CD4-positive, CD25-positive, alpha-beta regulatory T cell (primary cell): Measurements from ENCODE around the gene CCSER2. TPM values are rescaled to one million over a fixed set of nuclear protein-coding genes. Genes with fewer than 3 reads are reported as not detected.
A peak's percentile ranks its signal among the peaks of the same experiment; 100 is the strongest.

ENCODE experiments used
- ATAC-seq, 2 donors: fragments of 150-1000 bp; cut with Tn5 transposase; one replicate each; pipeline ENCODE4 v1.10.0; 2021; ENCODE audit warnings: low read depth in 2 of 2, moderate number of reproducible peaks in 2 of 2, moderate library complexity in 1 of 2
- DNase-seq, 3 donors: peaks; one replicate each; pipeline versions ENCODE4 v3.0.0 to v3.0.0-alpha.2; 2012 to 2022; ENCODE audit warnings: mixed read lengths in 1 of 3
- H3K27ac ChIP-seq: one replicate; pipeline ENCODE4 v1.7.0; 2013; ENCODE audit warnings: mild to moderate bottlenecking, low read length; ENCODE audit not compliant: insufficient read depth, poor library complexity, severe bottlenecking
- H3K27me3 ChIP-seq: one replicate; pipeline ENCODE4 v1.7.0; 2013; ENCODE audit warnings: low read length; ENCODE audit not compliant: control insufficient read depth, insufficient read depth
- H3K36me3 ChIP-seq: one replicate; pipeline ENCODE4 v1.7.0; 2013; ENCODE audit warnings: mild to moderate bottlenecking, low read length, moderate library complexity; ENCODE audit not compliant: control insufficient read depth, insufficient read depth
- H3K4me1 ChIP-seq: 2 replicates; pipeline ENCODE4 v1.7.0; 2013; ENCODE audit warnings: mild to moderate bottlenecking, low read length; ENCODE audit not compliant: insufficient read depth, control insufficient read depth, poor library complexity, severe bottlenecking
- H3K4me3 ChIP-seq: one replicate; pipeline ENCODE4 v1.7.0; 2013; ENCODE audit warnings: low read depth, mild to moderate bottlenecking, low read length, moderate library complexity
- H3K9me3 ChIP-seq, 2 experiments: 1 replicate in 1 of 2; 2 replicates in 1 of 2; pipeline ENCODE4 v1.7.0; 2013; ENCODE audit warnings: low read length in 2 of 2, mild to moderate bottlenecking in 1 of 2, moderate library complexity in 1 of 2; ENCODE audit not compliant: control insufficient read depth in 2 of 2
- H3K27ac Mint-ChIP-seq, 3 donors: one replicate each; pipeline ENCODE4 v1.8.0; 2020 to 2022; ENCODE audit warnings: mild to moderate bottlenecking in 3 of 3, mixed read lengths in 3 of 3, moderate library complexity in 2 of 3
- H3K27me3 Mint-ChIP-seq: one replicate; pipeline ENCODE4 v1.8.0; 2022; ENCODE audit warnings: mild to moderate bottlenecking, mixed read lengths
- H3K36me3 Mint-ChIP-seq: one replicate; pipeline ENCODE4 v1.8.0; 2020; ENCODE audit warnings: mixed read lengths
- H3K4me1 Mint-ChIP-seq, 4 donors: one replicate each; pipeline ENCODE4 v1.8.0; 2020 to 2022; ENCODE audit warnings: mixed read lengths in 4 of 4, mild to moderate bottlenecking in 1 of 4
- H3K4me3 Mint-ChIP-seq, 4 donors: one replicate each; pipeline ENCODE4 v1.8.0; 2020 to 2022; ENCODE audit warnings: mild to moderate bottlenecking in 4 of 4, mixed read lengths in 4 of 4, moderate library complexity in 3 of 4
- H3K9me3 Mint-ChIP-seq, 7 donors: one replicate each; pipeline ENCODE4 v1.8.0; 2020 to 2022; ENCODE audit warnings: mixed read lengths in 7 of 7, mild to moderate bottlenecking in 3 of 7, moderate library complexity in 2 of 7
- polyA plus RNA-seq, 4 donors: library from polyadenylated mRNA; unstranded; fragments of 300-500 nt; fragmentation: Illumina TruSeq; gene quantifications; one replicate each; pipeline ENCODE4 v1.2.3, GENCODE V29; 2021
- total RNA-seq: library from RNA; stranded (reverse); gene quantifications from one replicate; pipeline ENCODE4 v1.2.3, GENCODE V29; 2022

The CCSER2 gene
- total and polyA plus RNA-seq, 5 donors from 2014 or later = 45.7 to 110 (median 73.8) TPM

DNA sequence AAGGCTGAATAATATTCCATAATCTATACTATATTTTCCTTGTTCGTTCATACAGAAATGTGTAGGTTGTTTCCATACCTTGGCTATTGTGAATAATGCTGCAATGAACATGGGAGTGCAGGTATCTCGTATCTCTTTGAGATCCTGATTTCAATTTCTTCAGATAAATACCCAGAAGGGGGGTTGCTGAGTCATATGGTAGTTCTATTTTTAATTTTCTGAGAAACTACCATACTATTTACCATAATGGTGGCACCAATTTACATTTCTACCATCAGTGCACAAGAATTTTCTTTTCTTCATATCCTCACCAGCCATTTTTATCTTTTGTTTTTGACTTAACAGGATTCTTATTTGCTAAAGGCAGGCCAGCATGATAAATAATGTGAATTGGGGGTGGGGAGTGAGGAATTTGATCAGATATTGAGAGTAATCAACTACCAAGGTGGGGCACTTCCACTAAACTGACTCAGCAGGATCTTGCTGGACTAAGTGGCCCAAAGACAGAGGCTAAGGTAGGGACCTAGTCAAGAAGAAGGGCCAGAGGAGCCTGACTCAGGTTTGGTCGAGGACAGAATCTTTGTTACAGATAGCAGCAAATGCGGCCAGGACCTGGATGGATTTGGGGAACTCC is 21.5 kb upstream of the CCSER2 start:
- Mint-ChIP-seq H3K27me3 (no peaks in the 10 kb centered on the region), H3K36me3 (no peaks in the 10 kb centered on the region)

DNA sequence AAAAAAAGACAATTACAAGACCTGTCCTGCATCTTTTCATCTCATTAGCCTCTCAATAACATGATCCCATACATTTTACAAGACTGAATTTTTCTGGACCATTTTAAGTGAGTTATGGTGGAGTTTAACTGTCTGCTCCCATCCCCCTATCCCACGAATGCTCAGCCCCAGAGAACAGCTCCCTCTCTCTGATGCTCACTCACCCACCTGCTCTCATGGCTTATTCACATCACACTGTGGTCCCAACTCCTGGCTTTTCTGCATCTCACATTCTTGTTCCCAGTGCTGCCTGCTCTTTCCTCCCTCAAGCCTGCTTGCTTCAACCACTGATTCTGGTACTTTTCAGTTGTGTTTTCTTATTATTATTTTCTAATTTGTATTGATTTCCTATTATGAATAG is 20.4 kb upstream of the CCSER2 start:
- Histone ChIP-seq H3K9me3 (no peaks in the 10 kb centered on the region), H3K27me3 (no peaks in the 10 kb centered on the region), H3K4me3 (no peak overlapping the region), H3K4me1 (peaks cover 6% of the 10 kb centered on the region), H3K36me3 (no peaks in the 10 kb centered on the region), H3K27ac (no peak overlapping the region)
- peak overlapping the region in 1 of 3 donors; percentile 7 for H3K27ac Mint-ChIP-seq
- ATAC-seq = no peak
- no peak for DNase-seq
- no peak overlapping the region for H3K4me3 Mint-ChIP-seq
- no peaks in the 10 kb centered on the region for H3K36me3 Mint-ChIP-seq
- peaks cover 6 to 19% (median 10%) of the 10 kb centered on the region in 4 donors for H3K4me1 Mint-ChIP-seq
- H3K27me3 Mint-ChIP-seq = no peaks in the 10 kb centered on the region
- no peaks in the 10 kb centered on the region for H3K9me3 Mint-ChIP-seq

More for the DNA sequence above, 21.5 kb upstream of the CCSER2 start:
- Histone ChIP-seq H3K27me3 (no peaks in the 10 kb centered on the region), H3K36me3 (no peaks in the 10 kb centered on the region), H3K4me3 (no peak overlapping the region), H3K27ac (no peak overlapping the region), H3K9me3 (no peaks in the 10 kb centered on the region), H3K4me1 (peaks cover 6% of the 10 kb centered on the region)
- Mint-ChIP-seq H3K9me3 (no peaks in the 10 kb centered on the region), H3K27ac (peak overlapping the region in 1 of 3 donors; percentile 60), H3K4me1 (peaks cover 6 to 19% (median 10%) of the 10 kb centered on the region in 4 donors), H3K4me3 (no peak overlapping the region)
- DNase-seq = peak in 1 of 3 donors; percentile 27
- no peak for ATAC-seq

DNA sequence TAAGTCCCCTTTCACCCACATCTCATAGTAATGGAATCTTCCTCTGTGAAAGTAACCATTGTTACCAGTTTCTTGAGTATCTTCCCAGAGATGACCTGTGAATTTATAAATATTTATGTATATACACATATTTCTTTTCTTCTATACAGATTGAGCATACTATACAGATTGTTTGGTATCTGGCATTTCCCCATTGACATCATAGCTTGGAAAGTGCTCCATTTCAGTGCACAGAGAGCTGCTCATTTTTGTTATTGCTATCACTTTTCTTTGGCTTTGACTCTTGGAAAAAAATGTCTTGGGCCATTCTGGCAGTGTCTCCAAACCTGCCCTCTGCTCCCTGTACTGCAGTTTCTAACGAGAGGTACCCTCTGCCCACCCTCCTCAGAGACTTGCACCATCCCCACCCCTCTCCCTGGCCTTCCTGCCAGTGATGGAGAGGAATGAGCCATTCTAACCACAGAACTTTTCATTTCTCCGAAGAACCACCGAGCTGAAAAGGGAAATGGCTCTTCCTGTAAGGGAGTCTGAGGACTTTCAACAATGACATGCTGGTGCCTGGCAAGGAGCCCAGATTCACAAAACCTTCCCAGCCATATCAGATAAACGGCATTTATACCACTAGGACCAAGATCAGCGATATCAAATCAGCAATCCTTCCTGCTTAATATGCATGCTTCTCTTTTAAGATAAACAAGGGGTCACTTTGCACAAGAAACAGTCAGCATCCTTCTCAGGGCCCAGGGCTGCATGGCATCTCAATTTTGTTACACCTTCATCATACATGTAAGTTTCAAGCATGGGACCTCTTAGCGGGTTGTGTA is 19.7 kb upstream of the CCSER2 start:
- DNase-seq = peak in 1 of 3 donors; percentile 36
- H3K4me1 Mint-ChIP-seq = peaks cover 6 to 19% (median 10%) of the 10 kb centered on the region in 4 donors
- Histone ChIP-seq H3K27me3 (no peaks in the 10 kb centered on the region), H3K4me3 (no peak overlapping the region), H3K9me3 (no peaks in the 10 kb centered on the region), H3K36me3 (no peaks in the 10 kb centered on the region), H3K27ac (no peak overlapping the region), H3K4me1 (peaks cover 6% of the 10 kb centered on the region)
- no peak overlapping the region for H3K27ac Mint-ChIP-seq
- no peak for ATAC-seq
- no peak overlapping the region for H3K4me3 Mint-ChIP-seq
- no peaks in the 10 kb centered on the region for H3K9me3 Mint-ChIP-seq
- no peaks in the 10 kb centered on the region for H3K27me3 Mint-ChIP-seq
- no peaks in the 10 kb centered on the region for H3K36me3 Mint-ChIP-seq

DNA sequence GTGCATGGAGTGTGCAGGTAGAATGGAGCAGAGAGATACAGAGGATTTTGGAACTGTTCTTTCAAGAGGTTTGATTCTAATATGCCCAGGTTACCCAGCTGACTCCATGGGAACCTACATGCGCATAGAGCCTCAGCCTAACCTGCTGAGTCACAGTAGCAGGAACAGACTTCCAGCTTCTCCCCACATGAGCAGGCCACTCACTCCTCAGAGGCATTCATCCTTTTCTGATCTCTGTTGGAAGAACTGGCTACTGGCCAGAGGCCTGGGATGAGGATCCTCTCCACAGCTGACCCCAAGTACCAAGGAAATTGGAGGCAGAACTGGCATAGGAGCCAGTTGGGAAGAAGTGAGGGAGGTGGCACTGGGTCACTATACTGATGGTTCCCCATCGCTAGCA is 17.9 kb upstream of the CCSER2 start:
- Mint-ChIP-seq H3K4me3 (no peak overlapping the region), H3K4me1 (peaks cover 6 to 19% (median 10%) of the 10 kb centered on the region in 4 donors), H3K36me3 (no peaks in the 10 kb centered on the region), H3K27me3 (peaks cover 5% of the 10 kb centered on the region), H3K9me3 (no peaks in the 10 kb centered on the region), H3K27ac (no peak overlapping the region)
- DNase-seq (no peak), ATAC-seq (no peak)
- H3K4me1 ChIP-seq = peaks cover 6% of the 10 kb centered on the region
- H3K27ac ChIP-seq = no peak overlapping the region
- H3K9me3 ChIP-seq = no peaks in the 10 kb centered on the region
- H3K36me3 ChIP-seq = no peaks in the 10 kb centered on the region
- no peak overlapping the region for H3K4me3 ChIP-seq
- no peaks in the 10 kb centered on the region for H3K27me3 ChIP-seq

GRCh38 chr10:84311576-84311975 is 16.8 kb upstream of the CCSER2 start:
- no peak overlapping the region for H3K27ac ChIP-seq
- H3K9me3 ChIP-seq = no peaks in the 10 kb centered on the region
- no peaks in the 10 kb centered on the region for H3K36me3 ChIP-seq
- no peaks in the 10 kb centered on the region for H3K36me3 Mint-ChIP-seq
- H3K4me3 ChIP-seq = no peak overlapping the region
- peaks cover 6 to 19% (median 10%) of the 10 kb centered on the region in 4 donors for H3K4me1 Mint-ChIP-seq
- ATAC-seq (no peak), DNase-seq (no peak)
- peaks cover 3% of the 10 kb centered on the region for H3K27me3 ChIP-seq
- H3K9me3 Mint-ChIP-seq = no peaks in the 10 kb centered on the region
- peaks cover 6% of the 10 kb centered on the region for H3K4me1 ChIP-seq
- no peak overlapping the region for H3K27ac Mint-ChIP-seq
- no peak overlapping the region for H3K4me3 Mint-ChIP-seq
- peaks cover 8% of the 10 kb centered on the region for H3K27me3 Mint-ChIP-seq

- peaks cover 6 to 13% (median 7%) of the 10 kb centered on the region in 4 donors for H3K4me1 Mint-ChIP-seq
- peaks cover 17% of the 10 kb centered on the region for H3K27me3 Mint-ChIP-seq
- Histone ChIP-seq H3K36me3 (no peaks in the 10 kb centered on the region), H3K27me3 (peaks cover 3% of the 10 kb centered on the region), H3K27ac (no peak overlapping the region), H3K9me3 (no peaks in the 10 kb centered on the region), H3K4me1 (peaks cover 6% of the 10 kb centered on the region), H3K4me3 (no peak overlapping the region)
- ATAC-seq = no peak
- no peaks in the 10 kb centered on the region for H3K36me3 Mint-ChIP-seq
- no peak for DNase-seq
- H3K9me3 Mint-ChIP-seq = no peaks in the 10 kb centered on the region
- H3K27ac Mint-ChIP-seq = no peak overlapping the region
- H3K4me3 Mint-ChIP-seq = no peak overlapping the region
Measured at GRCh38 chr10:84312816-84313215, 15.6 kb upstream of the CCSER2 start.

DNA sequence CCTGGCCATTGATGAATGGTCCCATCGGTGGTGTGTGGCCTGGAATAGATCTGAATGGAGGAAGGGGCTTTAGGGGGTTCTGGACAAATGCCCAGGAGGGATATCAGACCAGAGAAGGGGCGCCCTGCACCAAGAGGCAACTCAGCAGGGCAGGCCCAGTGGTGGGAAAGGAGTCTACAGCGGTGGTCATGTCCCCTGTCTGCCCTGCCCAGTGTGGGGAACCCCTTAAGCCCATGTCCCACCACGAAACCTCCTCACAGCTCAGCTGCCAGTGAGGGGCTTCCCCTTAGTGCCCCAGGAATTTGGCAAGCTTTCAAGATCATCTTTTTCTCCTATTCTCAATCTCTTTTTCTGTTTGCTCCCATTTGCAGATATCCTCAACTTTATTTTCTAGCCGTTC is 14.1 kb upstream of the CCSER2 start:
- peaks cover 0 to 2% (median 0%) of the 10 kb centered on the region in 4 donors for H3K4me1 Mint-ChIP-seq
- Histone ChIP-seq H3K4me3 (no peak overlapping the region), H3K9me3 (no peaks in the 10 kb centered on the region), H3K27me3 (peaks cover 3% of the 10 kb centered on the region), H3K27ac (no peak overlapping the region), H3K4me1 (no peaks in the 10 kb centered on the region), H3K36me3 (no peaks in the 10 kb centered on the region)
- no peak overlapping the region for H3K27ac Mint-ChIP-seq
- ATAC-seq (no peak), DNase-seq (no peak)
- no peaks in the 10 kb centered on the region for H3K9me3 Mint-ChIP-seq
- H3K36me3 Mint-ChIP-seq = no peaks in the 10 kb centered on the region
- no peak overlapping the region for H3K4me3 Mint-ChIP-seq
- H3K27me3 Mint-ChIP-seq = peaks cover 22% of the 10 kb centered on the region
